ENCODE data around the gene MRPL1. TPM values are rescaled to one million over a fixed set of nuclear protein-coding genes. Genes with fewer than 3 reads are reported as not detected.

MRPL1 gene
- total RNA-seq, 1 donor from 2014 or later: 26.1 TPM

- Mint-ChIP-seq H3K27me3 (ENCODE audit: low read depth) (peaks cover 6% of the 10 kb centered on the region), H3K4me3 (ENCODE audit: unreplicated experiment) (no peak overlapping the region), H3K36me3 (ENCODE audit: low read depth) (no peaks in the 10 kb centered on the region), H3K4me1 (ENCODE audit: low read depth) (peaks cover 12% of the 10 kb centered on the region), H3K9me3 (ENCODE audit: low read depth) (no peaks in the 10 kb centered on the region), H3K27ac (ENCODE audit: unreplicated experiment) (no peak overlapping the region)
- TF ChIP-seq CTCF (IDR thresholded peaks at IDR 0.05): no peak
- no peak for DNase-seq (ENCODE audit: low spot score)
Observed at GRCh38 chr4:77996076-77996475, 133.4 kb downstream of the MRPL1 start.

GRCh38 chr4:78001531-78001930, 138.9 kb downstream of the MRPL1 start:
- TF ChIP-seq CTCF (IDR thresholded peaks at IDR 0.05): no peak
- H3K4me3 Mint-ChIP-seq (ENCODE audit: unreplicated experiment): no peak overlapping the region
- H3K27me3 Mint-ChIP-seq (ENCODE audit: low read depth): no peaks in the 10 kb centered on the region
- no peak for DNase-seq (ENCODE audit: low spot score)
- H3K4me1 Mint-ChIP-seq (ENCODE audit: low read depth): peaks cover 26% of the 10 kb centered on the region
- no peaks in the 10 kb centered on the region for H3K36me3 Mint-ChIP-seq (ENCODE audit: low read depth)
- no peaks in the 10 kb centered on the region for H3K9me3 Mint-ChIP-seq (ENCODE audit: low read depth)
- no peak overlapping the region for H3K27ac Mint-ChIP-seq (ENCODE audit: unreplicated experiment)

GRCh38 chr4:78002260-78002659, 139.6 kb downstream of the MRPL1 start:
- no peak for DNase-seq (ENCODE audit: low spot score)
- H3K27me3 Mint-ChIP-seq (ENCODE audit: low read depth): no peaks in the 10 kb centered on the region
- TF ChIP-seq CTCF (IDR thresholded peaks at IDR 0.05): no peak

More at GRCh38 chr4:78002260-78002659, 139.6 kb downstream of the MRPL1 start:
- Mint-ChIP-seq H3K9me3 (ENCODE audit: low read depth) (no peaks in the 10 kb centered on the region), H3K36me3 (ENCODE audit: low read depth) (no peaks in the 10 kb centered on the region), H3K4me3 (ENCODE audit: unreplicated experiment) (no peak overlapping the region), H3K27ac (ENCODE audit: unreplicated experiment) (peak overlapping the region; percentile 60), H3K4me1 (ENCODE audit: low read depth) (peaks cover 26% of the 10 kb centered on the region)

Other genes with a start within 250 kb of the MRPL1 start
- 25.0 to 27.1 TPM (median 25.5 TPM) in 3 replicates for gene CNOT6L, start 43.5 kb upstream of the MRPL1 start, total RNA-seq
- 6.8 to 18.9 TPM (median 18.0 TPM) in 3 replicates for gene FRAS1, start 194.5 kb downstream of the MRPL1 start, total RNA-seq

Measured in chondrocyte (in vitro differentiated cells).